HepG2 (cell line): ENCODE measurements around the gene RSL1D1. TPM values are rescaled to one million over a fixed set of nuclear protein-coding genes. Genes with fewer than 3 reads are reported as not detected.
A peak's percentile ranks its signal among the peaks of the same experiment; 100 is the strongest.

ENCODE experiments used
- ARID4A ChIP-seq: sonication (generic); formaldehyde crosslinking; IDR thresholded peaks from 2 replicates; pipeline ENCODE4 v1.5.0; 2020; ENCODE audit warnings: mild to moderate bottlenecking, missing genetic modification reagents, borderline replicate concordance
- CCDC6 ChIP-seq: sonication (generic); formaldehyde crosslinking; IDR thresholded peaks from 2 replicates; pipeline ENCODE4 v1.8.1; 2022; ENCODE audit warnings: mild to moderate bottlenecking, missing genetic modification reagents, moderate library complexity
- EZH2 ChIP-seq: conservative IDR thresholded peaks from 2 replicates; pipeline ENCODE4 v1.6.1; 2012; ENCODE audit warnings: mild to moderate bottlenecking, low read depth, low read length, moderate library complexity
- HNRNPL ChIP-seq: fragments of 200-400 bp; formaldehyde crosslinking; IDR thresholded peaks from 2 replicates; pipeline ENCODE4 v1.6.1; 2017; ENCODE audit warnings: mild to moderate bottlenecking, low read depth, low read length
- JUND ChIP-seq: sonication (generic); formaldehyde crosslinking; IDR thresholded peaks from 2 replicates; pipeline ENCODE4 v1.8.0; 2022; ENCODE audit warnings: mild to moderate bottlenecking, missing genetic modification reagents
- KDM4B ChIP-seq: sonication (generic); formaldehyde crosslinking; IDR thresholded peaks from 2 replicates; pipeline ENCODE4 v1.4.0; 2020; ENCODE audit warnings: missing genetic modification reagents
- KMT2A ChIP-seq: sonication (generic); formaldehyde crosslinking; IDR thresholded peaks from 2 replicates; pipeline ENCODE4 v1.4.0; 2020; ENCODE audit warnings: missing genetic modification reagents
- MAFG ChIP-seq: sonication (generic); formaldehyde crosslinking; IDR thresholded peaks from 2 replicates; pipeline ENCODE4 v1.5.1; 2020; ENCODE audit warnings: mild to moderate bottlenecking, missing genetic modification reagents
- NCOA5 ChIP-seq: sonication (generic); formaldehyde crosslinking; IDR thresholded peaks from 2 replicates; pipeline ENCODE4 v1.4.0; 2020; ENCODE audit warnings: missing genetic modification reagents
- REL ChIP-seq: sonication (generic); formaldehyde crosslinking; conservative IDR thresholded peaks from 2 replicates; pipeline ENCODE4 v1.8.0; 2022; ENCODE audit warnings: mild to moderate bottlenecking, missing genetic modification reagents, moderate library complexity
- RELA ChIP-seq: sonication (generic); formaldehyde crosslinking; IDR thresholded peaks from 2 replicates; pipeline ENCODE4 v1.4.0; 2020; ENCODE audit warnings: missing genetic modification reagents
- SYNCRIP ChIP-seq: fragments of 200-400 bp; formaldehyde crosslinking; IDR thresholded peaks from 2 replicates; pipeline ENCODE4 v1.6.1; 2018; ENCODE audit warnings: mild to moderate bottlenecking, low read depth, low read length; ENCODE audit not compliant: insufficient read depth
- ZBTB49 ChIP-seq: sonication (generic); formaldehyde crosslinking; IDR thresholded peaks from 2 replicates; pipeline ENCODE4 v1.4.0; 2020; ENCODE audit warnings: missing genetic modification reagents, borderline replicate concordance
- ZNF143 ChIP-seq: sonication (generic); formaldehyde crosslinking; IDR thresholded peaks from 2 replicates; pipeline ENCODE4 v1.4.0; 2020; ENCODE audit warnings: missing genetic modification reagents
- ZNF234 ChIP-seq: sonication (generic); formaldehyde crosslinking; conservative IDR thresholded peaks from 2 replicates; pipeline ENCODE4 v1.5.1; 2020; ENCODE audit warnings: mild to moderate bottlenecking, missing genetic modification reagents
- ZNF296 ChIP-seq: sonication (generic); formaldehyde crosslinking; conservative IDR thresholded peaks from 2 replicates; pipeline ENCODE4 v1.5.0; 2020; ENCODE audit warnings: mild to moderate bottlenecking, missing genetic modification reagents
- ZNF3 ChIP-seq: IDR thresholded peaks from 2 replicates; pipeline ENCODE4 v1.7.0; 2017; ENCODE audit warnings: inconsistent platforms
- ZNF383 ChIP-seq: sonication (generic); formaldehyde crosslinking; IDR thresholded peaks from 2 replicates; pipeline ENCODE4 v1.4.0; 2020; ENCODE audit warnings: missing genetic modification reagents, mild to moderate bottlenecking, borderline replicate concordance
- ZNF605 ChIP-seq: sonication (generic); formaldehyde crosslinking; IDR thresholded peaks from 2 replicates; pipeline ENCODE4 v1.8.0; 2022; ENCODE audit warnings: mild to moderate bottlenecking, missing genetic modification reagents
- ZNF782 ChIP-seq: sonication (generic); formaldehyde crosslinking; IDR thresholded peaks from 2 replicates; pipeline ENCODE4 v1.4.0; 2020; ENCODE audit warnings: missing genetic modification reagents, mild to moderate bottlenecking, borderline replicate concordance
- ZSCAN12 ChIP-seq: sonication (generic); formaldehyde crosslinking; IDR thresholded peaks from 2 replicates; pipeline ENCODE4 v1.9.0; 2021; ENCODE audit warnings: mild to moderate bottlenecking, missing genetic modification reagents
- polyA plus RNA-seq, 8 experiments: library from polyadenylated mRNA; depleted of rRNA in 3 of 8; stranded (reverse) in 7 of 8; unstranded in 1 of 8; fragments of >200 nt; fragmentation: Illumina TruSeq in 4 of 8; extraction: Trizol in 4 of 8; gene quantifications; 2 replicates each; pipeline versions ENCODE4 v1.2.1 to v1.2.3, GENCODE V29; 2011 to 2016; ENCODE audit warnings: low read depth in 4 of 8, missing spikeins in 1 of 8, mixed read lengths in 1 of 8; ENCODE audit not compliant: insufficient read depth in 1 of 8
- total RNA-seq, 5 experiments: library from RNA; depleted of rRNA; stranded (reverse); fragments of >200 nt; fragmentation: Illumina TruSeq; extraction: Trizol; gene quantifications; 2 replicates each; pipeline ENCODE4 v1.2.3, GENCODE V29; 2016; ENCODE audit warnings: low read depth in 1 of 5
- TF ChIP-seq, protein P1 (sequence below): sonication (generic); formaldehyde crosslinking; IDR thresholded peaks from 2 replicates; pipeline ENCODE4 v1.4.0; 2020; ENCODE audit warnings: missing genetic modification reagents, borderline replicate concordance

Gene RSL1D1
- total and polyA plus RNA-seq, 2 of the 13 experiments (the other 11 are each of a cell fraction or from before 2014, with no cell fraction given): 187 to 343 TPM

- TF ChIP-seq ZNF234: no peak
- no peak for TF ChIP-seq KMT2A
- no peak for TF ChIP-seq RELA (CRISPR knock-in tag)
- TF ChIP-seq ZNF296 (CRISPR knock-in tag): 0 out of 2 replicates have a peak, but pooled peaks have one; percentile 20
- TF ChIP-seq HNRNPL: no peak
- TF ChIP-seq ZNF3 (CRISPR knock-in tag): no peak
- no peak for TF ChIP-seq ZNF383 (CRISPR knock-in tag)
- no peak for TF ChIP-seq SYNCRIP
- TF ChIP-seq ZSCAN12: no peak
- no peak for TF ChIP-seq KDM4B (CRISPR knock-in tag)
- TF ChIP-seq ZNF605 (CRISPR knock-in tag): no peak
- no peak for TF ChIP-seq JUND (CRISPR knock-in tag)
- TF ChIP-seq ARID4A (CRISPR knock-in tag): no peak
- TF ChIP-seq ZNF143 (CRISPR knock-in tag): no peak
- TF ChIP-seq CCDC6 (CRISPR knock-in tag): no peak
- no peak for TF ChIP-seq REL (CRISPR knock-in tag)
- TF ChIP-seq, protein P1, sequence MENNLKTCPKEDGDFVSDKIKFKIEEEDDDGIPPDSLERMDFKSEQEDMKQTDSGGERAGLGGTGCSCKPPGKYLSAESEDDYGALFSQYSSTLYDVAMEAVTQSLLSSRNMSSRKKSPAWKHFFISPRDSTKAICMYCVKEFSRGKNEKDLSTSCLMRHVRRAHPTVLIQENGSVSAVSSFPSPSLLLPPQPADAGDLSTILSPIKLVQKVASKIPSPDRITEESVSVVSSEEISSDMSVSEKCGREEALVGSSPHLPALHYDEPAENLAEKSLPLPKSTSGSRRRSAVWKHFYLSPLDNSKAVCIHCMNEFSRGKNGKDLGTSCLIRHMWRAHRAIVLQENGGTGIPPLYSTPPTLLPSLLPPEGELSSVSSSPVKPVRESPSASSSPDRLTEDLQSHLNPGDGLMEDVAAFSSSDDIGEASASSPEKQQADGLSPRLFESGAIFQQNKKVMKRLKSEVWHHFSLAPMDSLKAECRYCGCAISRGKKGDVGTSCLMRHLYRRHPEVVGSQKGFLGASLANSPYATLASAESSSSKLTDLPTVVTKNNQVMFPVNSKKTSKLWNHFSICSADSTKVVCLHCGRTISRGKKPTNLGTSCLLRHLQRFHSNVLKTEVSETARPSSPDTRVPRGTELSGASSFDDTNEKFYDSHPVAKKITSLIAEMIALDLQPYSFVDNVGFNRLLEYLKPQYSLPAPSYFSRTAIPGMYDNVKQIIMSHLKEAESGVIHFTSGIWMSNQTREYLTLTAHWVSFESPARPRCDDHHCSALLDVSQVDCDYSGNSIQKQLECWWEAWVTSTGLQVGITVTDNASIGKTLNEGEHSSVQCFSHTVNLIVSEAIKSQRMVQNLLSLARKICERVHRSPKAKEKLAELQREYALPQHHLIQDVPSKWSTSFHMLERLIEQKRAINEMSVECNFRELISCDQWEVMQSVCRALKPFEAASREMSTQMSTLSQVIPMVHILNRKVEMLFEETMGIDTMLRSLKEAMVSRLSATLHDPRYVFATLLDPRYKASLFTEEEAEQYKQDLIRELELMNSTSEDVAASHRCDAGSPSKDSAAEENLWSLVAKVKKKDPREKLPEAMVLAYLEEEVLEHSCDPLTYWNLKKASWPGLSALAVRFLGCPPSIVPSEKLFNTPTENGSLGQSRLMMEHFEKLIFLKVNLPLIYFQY (CRISPR knock-in tag): no peak
- TF ChIP-seq NCOA5 (CRISPR knock-in tag): no peak
- TF ChIP-seq MAFG: no peak; the same call in 1 of the 2 replicates
- TF ChIP-seq ZNF782: no peak
- TF ChIP-seq ZBTB49 (CRISPR knock-in tag): no peak
- TF ChIP-seq EZH2: no peak
Observed at GRCh38 chr16:11835309-11835708, 16.0 kb downstream of the RSL1D1 start (continued).
